CD4-positive, alpha-beta T cell treated with Interleukin-17A for 1 hour (primary cell): ENCODE data around the gene TMPRSS5.
"Not testable (repeated sequence)": the region's sequence is repeated elsewhere in the genome, so short reads cannot be mapped to it uniquely, and the experiment has no call there.

Source experiments
- DNase-seq: peaks from one replicate; pipeline ENCODE4 v3.0.0-alpha.2; 2020

TMPRSS5 gene

DNA sequence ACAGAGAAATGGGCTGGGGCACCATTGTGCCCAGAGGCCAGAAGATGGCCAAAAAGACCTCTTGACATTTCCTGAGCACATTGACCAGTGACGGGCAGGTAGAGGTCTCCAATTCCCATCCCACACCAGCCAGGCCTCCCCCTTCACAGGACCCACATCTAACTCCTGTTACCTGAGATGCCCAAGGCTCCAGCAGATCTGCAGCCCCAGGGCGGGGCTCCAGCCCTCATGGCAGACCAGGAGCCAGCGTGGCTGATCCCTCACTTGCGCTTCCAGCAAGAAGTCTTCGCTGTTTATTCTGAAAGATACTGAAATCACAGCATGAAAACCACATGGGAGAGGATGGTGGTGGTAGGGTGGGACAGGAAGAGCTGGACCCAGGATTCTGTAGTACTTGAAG is 9.0 kb downstream of the TMPRSS5 start:
- no peak for DNase-seq

DNA sequence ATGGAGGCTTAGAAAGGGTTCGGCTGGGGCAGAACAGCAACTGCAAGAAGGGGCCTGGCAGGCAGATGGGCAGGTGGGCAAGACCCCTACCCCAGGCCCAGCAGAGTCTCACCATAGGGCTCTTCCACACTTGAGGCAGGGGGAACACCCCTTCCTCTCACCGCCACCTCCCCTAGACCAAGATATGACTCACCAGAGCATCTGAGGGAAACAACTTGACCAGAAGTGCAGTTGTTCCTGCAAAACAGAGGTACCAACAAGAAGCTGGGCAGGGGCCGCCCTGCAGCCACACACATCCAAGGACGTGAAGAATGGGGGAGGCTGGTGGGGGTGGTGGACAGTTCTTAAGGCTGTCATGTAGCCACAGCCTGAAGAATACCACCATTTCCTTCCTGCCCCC is 10.9 kb downstream of the TMPRSS5 start:
- no peak for DNase-seq

GRCh38 chr11:113694390-113694789 is 11.7 kb downstream of the TMPRSS5 start:
- DNase-seq, result no peak

- no peak for DNase-seq
Observed at GRCh38 chr11:113693030-113693429, 13.1 kb downstream of the TMPRSS5 start.

GRCh38 chr11:113690619-113691569 is 15.2 kb downstream of the TMPRSS5 start:
- no peak for DNase-seq

- no peak for DNase-seq
Observed at GRCh38 chr11:113689768-113690618, 16.1 kb downstream of the TMPRSS5 start.

DNA sequence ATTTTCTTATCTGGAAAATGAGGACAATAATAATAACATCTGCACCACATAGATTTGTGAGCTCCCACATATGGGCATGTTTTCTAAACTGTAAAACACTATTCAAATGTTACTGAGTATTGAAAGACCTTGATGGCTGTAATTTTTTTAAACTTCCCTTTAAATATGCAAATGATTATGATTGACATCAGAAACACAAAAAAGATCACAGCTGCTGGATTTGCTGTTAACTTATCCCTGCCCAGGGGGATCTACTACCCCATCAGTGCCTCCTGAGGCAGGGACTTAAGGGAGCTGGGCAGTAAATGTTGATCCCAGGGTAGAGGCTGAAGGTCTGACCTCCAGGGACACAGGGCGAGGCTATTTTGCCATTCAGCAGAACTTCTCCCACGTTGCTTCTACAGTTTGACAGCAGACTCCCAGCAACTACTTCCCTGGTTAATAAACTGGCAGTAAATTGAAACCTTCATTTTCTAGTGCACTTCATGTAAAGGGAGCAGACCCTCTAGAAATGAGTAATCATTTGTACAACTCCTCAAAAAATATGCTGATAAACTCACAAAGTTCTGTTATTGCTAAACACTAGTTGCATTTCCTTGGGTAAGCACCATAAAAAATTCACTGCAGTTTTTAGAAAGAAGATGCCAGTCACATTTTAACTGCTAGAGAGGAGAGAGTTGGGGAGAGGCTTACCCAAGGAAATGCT is 20.3 kb downstream of the TMPRSS5 start:
- no peak for DNase-seq

GRCh38 chr11:113684496-113684895 is 21.6 kb downstream of the TMPRSS5 start:
- no peak for DNase-seq

- DNase-seq, result no peak
Observed at GRCh38 chr11:113683481-113684046, 22.5 kb downstream of the TMPRSS5 start.

GRCh38 chr11:113681711-113682413 is 24.2 kb downstream of the TMPRSS5 start:
- DNase-seq, result no peak

DNA sequence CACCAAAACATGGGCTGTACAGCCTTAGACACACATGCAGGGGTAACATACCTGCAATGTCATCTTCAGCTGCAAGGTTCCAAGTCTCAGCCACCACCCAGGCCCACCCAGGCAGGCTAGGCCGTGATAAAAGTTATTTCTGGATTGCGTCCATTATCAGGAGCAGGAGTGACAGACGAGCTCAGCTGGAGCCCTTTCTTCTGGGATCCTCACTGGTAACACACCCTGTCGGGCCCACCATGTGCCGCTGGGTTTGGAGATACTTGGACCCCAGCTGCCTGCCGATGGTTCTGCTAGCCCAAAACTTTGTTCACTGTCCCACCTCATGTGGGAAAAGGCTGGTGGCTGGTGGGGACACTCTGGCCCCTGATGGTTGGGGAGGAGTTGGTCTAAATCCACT is 24.8 kb downstream of the TMPRSS5 start:
- no peak for DNase-seq

- DNase-seq, result no peak
Observed at GRCh38 chr11:113677685-113678084, 28.4 kb downstream of the TMPRSS5 start.

DNA sequence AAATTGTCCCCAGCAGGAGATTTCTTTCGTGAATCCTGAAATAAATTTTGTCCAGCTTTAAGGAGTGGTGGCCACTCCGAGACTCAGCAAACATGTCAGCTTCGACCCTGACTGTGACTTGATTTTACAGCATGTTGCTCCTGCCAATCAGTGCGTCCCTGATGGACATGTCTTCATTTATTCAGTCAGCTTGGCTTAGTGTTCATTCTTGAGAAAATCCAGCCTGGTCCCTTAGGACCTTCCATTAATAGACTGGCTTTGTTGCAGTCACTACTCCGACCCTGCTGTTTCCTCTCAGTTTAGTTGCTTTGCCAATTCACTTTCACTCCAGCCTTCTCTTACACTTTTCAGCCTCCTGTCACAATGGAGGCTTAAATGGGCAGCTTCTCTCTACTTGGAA is 30.5 kb downstream of the TMPRSS5 start:
- no peak for DNase-seq

DNA sequence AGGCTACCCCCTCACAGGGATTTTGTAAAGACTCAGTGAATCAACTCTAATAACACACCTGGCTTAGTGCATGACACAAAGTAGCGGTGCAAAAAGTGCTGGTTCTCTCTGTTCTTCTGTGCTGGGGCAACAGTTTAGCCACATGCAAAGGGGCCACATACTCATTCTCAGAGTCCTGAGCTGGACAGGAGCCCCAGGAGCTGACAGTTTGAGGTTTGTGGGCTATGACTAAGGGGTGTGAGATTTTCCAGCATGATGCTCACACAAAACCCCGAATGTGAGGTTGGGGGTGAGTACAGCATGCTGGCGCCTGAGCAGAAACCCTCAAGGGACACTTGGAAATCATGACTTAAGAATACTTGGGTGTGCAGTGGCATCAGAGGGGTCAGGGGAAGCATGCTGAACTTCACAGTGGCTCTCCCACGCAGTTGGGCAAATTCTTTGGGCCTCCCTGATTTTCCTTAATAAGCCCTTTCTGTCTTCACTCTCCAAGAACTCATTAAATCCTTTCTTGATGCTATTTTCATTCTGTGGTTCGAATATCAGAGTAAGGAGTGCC is 31.0 kb downstream of the TMPRSS5 start:
- no peak for DNase-seq

DNA sequence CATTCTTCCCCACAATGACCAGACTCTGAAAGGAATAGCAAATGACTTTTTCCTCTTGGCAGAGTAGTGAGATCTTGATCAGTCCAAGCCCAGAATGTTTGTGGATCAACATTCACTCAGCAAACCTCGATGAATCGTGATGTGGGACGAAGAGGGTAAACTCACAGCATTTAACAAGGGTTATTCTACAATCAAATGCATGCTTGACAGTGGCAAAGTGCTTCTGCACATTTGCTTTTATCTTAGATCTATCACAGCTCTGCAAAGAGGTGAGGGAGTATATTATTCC is 31.8 kb downstream of the TMPRSS5 start:
- no peak for DNase-seq

DNA sequence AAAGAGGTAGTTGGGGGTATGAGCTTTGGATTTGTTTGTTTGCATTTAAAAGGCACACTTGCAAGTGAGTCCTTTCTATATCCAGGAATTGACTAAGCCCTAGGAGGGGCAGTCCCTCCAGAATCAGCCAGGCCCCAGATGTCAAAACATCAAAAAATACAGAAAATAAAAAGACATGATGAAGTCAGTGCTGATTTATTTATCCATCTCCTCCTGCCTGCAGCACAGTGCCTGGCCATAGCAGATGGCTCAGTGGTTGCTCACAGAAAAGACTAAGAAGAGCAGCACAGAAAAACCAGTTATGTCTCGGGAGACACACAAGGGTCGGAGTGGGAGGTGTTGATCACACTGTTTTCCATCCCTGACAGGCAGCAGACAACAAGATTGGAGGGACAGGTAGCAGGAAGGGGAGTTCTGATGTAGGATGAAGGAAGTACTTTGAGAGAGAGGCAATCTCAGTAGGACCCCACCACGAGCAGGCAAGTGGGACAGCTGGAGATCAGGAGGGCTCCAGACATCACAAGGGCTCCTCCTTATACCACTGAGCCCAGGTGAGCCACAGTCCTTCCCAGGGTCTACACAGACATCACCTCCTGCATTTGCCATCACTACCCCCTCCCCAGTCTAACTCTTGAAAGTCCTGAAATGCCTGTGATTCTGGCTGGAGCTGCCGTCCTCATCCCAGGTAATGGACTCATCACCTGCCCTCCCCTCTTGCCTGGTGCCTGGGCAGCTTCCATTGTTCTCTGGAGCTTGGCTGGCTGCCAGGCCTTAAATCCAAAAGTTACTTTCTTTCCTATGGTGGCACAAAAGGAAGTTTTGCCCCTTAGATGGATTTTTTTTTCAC is 32.3 kb downstream of the TMPRSS5 start:
- no peak for DNase-seq

DNA sequence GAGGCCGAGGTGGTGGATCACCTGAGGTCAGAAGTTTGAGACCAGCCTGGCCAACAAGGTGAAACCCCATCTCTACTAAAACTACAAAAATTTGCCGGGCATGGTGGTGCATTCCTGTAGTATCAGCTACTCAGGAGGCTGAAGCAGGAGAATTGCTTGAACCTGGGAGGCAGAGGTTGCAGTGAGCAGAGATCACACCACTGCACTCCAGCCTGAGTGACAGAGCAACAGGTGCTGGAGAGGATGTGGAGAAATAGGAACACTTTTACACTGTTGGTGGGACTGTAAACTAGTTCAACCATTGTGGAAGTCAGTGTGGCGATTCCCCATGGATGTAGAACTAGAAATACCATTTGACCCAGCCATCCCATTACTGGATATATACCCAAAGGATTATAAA is 34.2 kb downstream of the TMPRSS5 start:
- not testable (repeated sequence) for DNase-seq

DNA sequence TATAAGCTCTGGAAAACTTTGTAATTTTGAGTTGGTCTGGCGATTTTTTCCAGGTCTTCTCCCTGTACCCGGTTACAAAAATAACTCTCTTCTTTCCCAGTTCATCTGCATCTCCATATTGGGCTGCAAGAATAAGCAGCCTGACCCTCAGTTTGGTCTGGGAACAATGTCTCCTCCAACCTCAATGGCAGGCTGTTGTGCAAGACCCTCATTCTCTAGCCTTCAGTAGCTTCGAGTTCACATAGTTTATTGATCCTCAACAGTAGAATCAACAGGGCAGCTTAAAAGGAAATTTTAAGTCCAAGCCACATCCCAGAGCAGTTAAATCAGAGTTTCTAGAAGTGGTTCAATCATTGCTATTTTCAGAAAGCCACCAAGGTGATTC is 35.3 kb downstream of the TMPRSS5 start:
- DNase-seq, result no peak

- no peak for DNase-seq
Observed at GRCh38 chr11:113670149-113670830, 35.8 kb downstream of the TMPRSS5 start.

DNA sequence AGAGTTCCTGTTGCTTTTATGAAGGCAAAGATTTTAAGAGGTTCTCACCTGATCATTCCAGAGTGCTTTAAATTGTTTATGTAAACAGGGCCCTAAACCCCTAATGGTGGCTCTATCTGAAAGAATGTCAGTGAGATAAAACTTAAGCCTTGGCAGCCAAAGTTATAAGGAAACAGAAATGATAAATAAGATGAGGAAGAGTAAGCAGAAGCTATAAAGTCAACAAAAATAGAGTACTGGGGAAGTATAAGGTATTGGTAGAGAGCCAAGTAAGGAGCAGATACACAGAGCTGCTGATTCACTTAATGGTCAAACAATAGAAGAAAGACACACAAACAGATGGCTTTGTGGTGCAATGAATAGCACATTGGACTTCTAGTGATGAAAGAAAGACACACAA is 37.9 kb downstream of the TMPRSS5 start:
- no peak for DNase-seq

GRCh38 chr11:113667801-113668200 is 38.3 kb downstream of the TMPRSS5 start:
- DNase-seq, result no peak
